HG02642 (cell line): ENCODE measurements around the gene CDHR2.

Experiments
- ATAC-seq: cut with Tn5 transposase; IDR thresholded peaks from one replicate; pipeline ENCODE4 v1.9.1; 2021; ENCODE audit warnings: mild to moderate bottlenecking; ENCODE audit not compliant: unreplicated experiment, poor library complexity

The CDHR2 gene

GRCh38 chr5:176548967-176549444 is at the start of gene CDHR2:
CDHR2 (plus strand) TSS chr5:176549342; CDS start chr5:176565353, 16,011 bp downstream.
- ATAC-seq = no peak

- ATAC-seq = no peak
These were observed 48.6 kb upstream of the CDHR2 start for GRCh38 chr5:176500511-176500910.

- ATAC-seq = no peak
These were observed 47.8 kb upstream of the CDHR2 start for GRCh38 chr5:176501333-176501732.

GRCh38 chr5:176503496-176503895 is 45.6 kb upstream of the CDHR2 start:
- ATAC-seq = no peak

- ATAC-seq = no peak
These were observed 41.2 kb upstream of the CDHR2 start for GRCh38 chr5:176507911-176508310.

- ATAC-seq = no peak
These were observed 40.5 kb upstream of the CDHR2 start for GRCh38 chr5:176508603-176509002.

GRCh38 chr5:176513788-176514187 is 35.4 kb upstream of the CDHR2 start:
- ATAC-seq = no peak

GRCh38 chr5:176514244-176514950 is 34.7 kb upstream of the CDHR2 start:
- ATAC-seq = no peak

GRCh38 chr5:176515396-176515795 is 33.7 kb upstream of the CDHR2 start:
- ATAC-seq = no peak

- ATAC-seq = no peak
These were observed 32.0 kb upstream of the CDHR2 start for GRCh38 chr5:176517053-176517661.

GRCh38 chr5:176519810-176520720 is 29.1 kb upstream of the CDHR2 start:
- ATAC-seq = no peak

GRCh38 chr5:176521286-176521685 is 27.9 kb upstream of the CDHR2 start:
- ATAC-seq = no peak

GRCh38 chr5:176521699-176522263 is 27.4 kb upstream of the CDHR2 start:
- no peak for ATAC-seq

GRCh38 chr5:176524138-176524537 is 25.0 kb upstream of the CDHR2 start:
- ATAC-seq = no peak

- ATAC-seq = no peak
These were observed 24.2 kb upstream of the CDHR2 start for GRCh38 chr5:176524987-176525386.

GRCh38 chr5:176525677-176526076 is 23.5 kb upstream of the CDHR2 start:
- ATAC-seq = no peak

GRCh38 chr5:176526462-176526861 is 22.7 kb upstream of the CDHR2 start:
- ATAC-seq = no peak

GRCh38 chr5:176527246-176528222 is 21.6 kb upstream of the CDHR2 start:
- ATAC-seq = no peak

- no peak for ATAC-seq
These were observed 20.8 kb upstream of the CDHR2 start for GRCh38 chr5:176528301-176528700.

GRCh38 chr5:176528761-176529115 is 20.4 kb upstream of the CDHR2 start:
- ATAC-seq = no peak
